Measurements from ENCODE around the gene LTBP2. TPM values are rescaled to one million over a fixed set of nuclear protein-coding genes. Genes with fewer than 3 reads are reported as not detected.

The LTBP2 gene
- total RNA-seq, 1 experiment from 2014 or later = 17.4 TPM

- no peaks in the 10 kb centered on the region for H3F3A ChIP-seq (ENCODE audit: low read length, unreplicated experiment)
- H3K27me3 ChIP-seq (ENCODE audit: low read length) = no peaks in the 10 kb centered on the region
- intact Hi-C loops (cut with micrococcal nuclease) = no loop called here
- peaks cover 15% of the 10 kb centered on the region for H3K79me2 ChIP-seq (ENCODE audit: low read length)
- no peak overlapping the region for H3K9ac ChIP-seq (ENCODE audit: low read length)
- no peak overlapping the region for H3K4me3 ChIP-seq (ENCODE audit: low read length)
- TF ChIP-seq EZH2 (IDR thresholded peaks at IDR 0.05; ENCODE audit: low read length, unreplicated experiment) (no peak), CTCF (conservative IDR thresholded peaks at IDR 0.05; ENCODE audit: low read depth, low read length) (no peak), EZH2phosphoT487 (IDR thresholded peaks at IDR 0.05; ENCODE audit: borderline replicate concordance, low read length) (no peak)
- no peaks in the 10 kb centered on the region for H4K20me1 ChIP-seq (ENCODE audit: low read length)
- no peak for DNase-seq
- ATAC-seq = no peak
- peaks cover 15% of the 10 kb centered on the region for H3K4me1 ChIP-seq (ENCODE audit: insufficient read depth, low read length)
- ChIA-PET CTCF (no interaction called here), POLR2A (ENCODE audit: unreplicated experiment) (no interaction called here)
- H2AFZ ChIP-seq (ENCODE audit: low read length) = no peak overlapping the region
- BruUV-seq (replicated peaks) = no TSS peak
- peaks cover 30% of the 10 kb centered on the region for H3K36me3 ChIP-seq (ENCODE audit: low read depth, low read length)
- H3K9me3 ChIP-seq (ENCODE audit: low read length) = no peaks in the 10 kb centered on the region
- no peaks in the 10 kb centered on the region for H3K9me2 ChIP-seq (replicated peaks; ENCODE audit: low read length)
- no peak overlapping the region for H3K4me2 ChIP-seq (ENCODE audit: low read length)
- no peak overlapping the region for H3K27ac ChIP-seq (ENCODE audit: low read length)
Measured at GRCh38 chr14:74482571-74482970, 129.5 kb downstream of the LTBP2 start.

- ATAC-seq (no peak), DNase-seq (no peak)
- no peaks in the 10 kb centered on the region for H3K27me3 ChIP-seq (ENCODE audit: low read length)
- no peaks in the 10 kb centered on the region for H3K9me2 ChIP-seq (replicated peaks; ENCODE audit: low read length)
- H3F3A ChIP-seq (ENCODE audit: low read length, unreplicated experiment) = no peaks in the 10 kb centered on the region
- no TSS peak for BruUV-seq (replicated peaks)
- no peak overlapping the region for H2AFZ ChIP-seq (ENCODE audit: low read length)
- no peaks in the 10 kb centered on the region for H3K9me3 ChIP-seq (ENCODE audit: low read length)
- no peak overlapping the region for H3K4me3 ChIP-seq (ENCODE audit: low read length)
- TF ChIP-seq EZH2phosphoT487 (IDR thresholded peaks at IDR 0.05; ENCODE audit: borderline replicate concordance, low read length) (no peak), EZH2 (IDR thresholded peaks at IDR 0.05; ENCODE audit: low read length, unreplicated experiment) (no peak), CTCF (conservative IDR thresholded peaks at IDR 0.05; ENCODE audit: low read depth, low read length) (no peak)
- ChIA-PET CTCF (no interaction called here), POLR2A (ENCODE audit: unreplicated experiment) (no interaction called here)
- peaks cover 21% of the 10 kb centered on the region; the same call in 1 of the 2 replicates for H3K36me3 ChIP-seq (ENCODE audit: low read depth, low read length)
- no peak overlapping the region for H3K9ac ChIP-seq (ENCODE audit: low read length)
- no peaks in the 10 kb centered on the region for H3K4me1 ChIP-seq (ENCODE audit: insufficient read depth, low read length)
- intact Hi-C loops (cut with micrococcal nuclease) = no loop called here
- H3K79me2 ChIP-seq (ENCODE audit: low read length) = no peaks in the 10 kb centered on the region
- no peak overlapping the region for H3K4me2 ChIP-seq (ENCODE audit: low read length)
- no peak overlapping the region for H3K27ac ChIP-seq (ENCODE audit: low read length)
- no peaks in the 10 kb centered on the region for H4K20me1 ChIP-seq (ENCODE audit: low read length)
Measured at GRCh38 chr14:74480046-74480445, 132.0 kb downstream of the LTBP2 start.

- Histone ChIP-seq H3K9me3 (ENCODE audit: low read length) (no peaks in the 10 kb centered on the region), H3K79me2 (ENCODE audit: low read length) (no peaks in the 10 kb centered on the region), H3K9ac (ENCODE audit: low read length) (no peak overlapping the region), H3K9me2 (replicated peaks; ENCODE audit: low read length) (no peaks in the 10 kb centered on the region), H2AFZ (ENCODE audit: low read length) (no peak overlapping the region), H3K4me1 (ENCODE audit: insufficient read depth, low read length) (no peaks in the 10 kb centered on the region), H3F3A (ENCODE audit: low read length, unreplicated experiment) (no peaks in the 10 kb centered on the region), H4K20me1 (ENCODE audit: low read length) (no peaks in the 10 kb centered on the region), H3K27me3 (ENCODE audit: low read length) (no peaks in the 10 kb centered on the region), H3K36me3 (ENCODE audit: low read depth, low read length) (peaks cover 14% of the 10 kb centered on the region; the same call in 1 of the 2 replicates), H3K4me2 (ENCODE audit: low read length) (no peak overlapping the region), H3K27ac (ENCODE audit: low read length) (no peak overlapping the region), H3K4me3 (ENCODE audit: low read length) (no peak overlapping the region)
- POLR2A ChIA-PET (ENCODE audit: unreplicated experiment) = no interaction called here
- peak; percentile 48 for DNase-seq
- intact Hi-C loops (cut with micrococcal nuclease) = loop anchor here (1.0 kb wide), 1 partner anchor 117 kb away; no protein-coding TSS in a partner anchor
- ATAC-seq = peak; percentile 71
- peak; percentile 87 for TF ChIP-seq CTCF (conservative IDR thresholded peaks at IDR 0.05; ENCODE audit: low read depth, low read length)
- TF ChIP-seq EZH2 (IDR thresholded peaks at IDR 0.05; ENCODE audit: low read length, unreplicated experiment) = no peak
- CTCF ChIA-PET = interaction anchor here (0.6 to 0.9 kb wide), 2 partner anchors 41 to 96 kb away, joined by 3 to 7 read pairs; no protein-coding TSS in a partner anchor
- BruUV-seq (replicated peaks) = no TSS peak
Measured at GRCh38 chr14:74478996-74479635, 132.9 kb downstream of the LTBP2 start.
